BLaER1 treated with 17β-estradiol and CSF1 and Interleukin-3, amounts not matched to agents 10 nM and 100 nM (cell line): ENCODE measurements around the gene CELSR1.

Experiments used
- H3K27ac ChIP-seq, 11 experiments: shearing (Covaris generic); formaldehyde crosslinking; 2 replicates each; pipeline ENCODE4 v1.8.1; 2022
- H3K27me3 ChIP-seq, 11 experiments: shearing (Covaris generic); formaldehyde crosslinking; 2 replicates each; pipeline ENCODE4 v1.8.1; 2022
- H3K36me3 ChIP-seq, 11 experiments: shearing (Covaris generic); formaldehyde crosslinking; 2 replicates each; pipeline ENCODE4 v1.8.1; 2022
- H3K4me1 ChIP-seq, 10 experiments: shearing (Covaris generic); formaldehyde crosslinking; 2 replicates each; pipeline ENCODE4 v1.8.1; 2022
- H3K4me2 ChIP-seq, 11 experiments: shearing (Covaris generic); formaldehyde crosslinking; 2 replicates each; pipeline ENCODE4 v1.8.1; 2022
- H3K4me3 ChIP-seq, 10 experiments: shearing (Covaris generic); formaldehyde crosslinking; 2 replicates each; pipeline ENCODE4 v1.8.1; 2022
- H3K9ac ChIP-seq, 11 experiments: shearing (Covaris generic); formaldehyde crosslinking; 2 replicates each; pipeline ENCODE4 v1.8.1; 2022
- H3K9me3 ChIP-seq, 11 experiments: shearing (Covaris generic); formaldehyde crosslinking; replicated peaks in 1 of 11; 2 replicates each; pipeline ENCODE4 v1.8.1; 2022
- H4K20me1 ChIP-seq, 11 experiments: shearing (Covaris generic); formaldehyde crosslinking; 2 replicates each; pipeline ENCODE4 v1.8.1; 2022
- Cebpa-rat ChIP-seq, 11 experiments: shearing (Covaris generic); IDR thresholded peaks; 2 replicates each; pipeline ENCODE4 v1.8.1; 2022

CELSR1 gene

GRCh38 chr22:46578824-46579561 lies 41.6 kb upstream of the CELSR1 start:
- peaks cover 0 to under 1% (median 0%) of the 10 kb centered on the region in 11 experiments; a peak in 1 of 22 replicates for H3K36me3 ChIP-seq
- peaks cover 71 to 91% (median 89%) of the 10 kb centered on the region in 10 experiments for H3K4me1 ChIP-seq
- peaks cover 24 to 60% (median 51%) of the 10 kb centered on the region in 11 experiments; a peak in 20 of 22 replicates for H4K20me1 ChIP-seq
- peak overlapping the region; percentile 92 to 100 (median 98) for H3K4me2 ChIP-seq
- TF ChIP-seq Cebpa-rat (IDR thresholded peaks at IDR 0.05) = no peak
- peak overlapping the region in 8 of 11 experiments; percentile 43 to 89 (median 86); a peak in 12 of 22 replicates for H3K27ac ChIP-seq
- no peaks in the 10 kb centered on the region for H3K9me3 ChIP-seq
- H3K27me3 ChIP-seq = peaks cover 0 to 9% (median 0%) of the 10 kb centered on the region in 11 experiments; a peak in 3 of 22 replicates
- peak overlapping the region; percentile 84 to 96 (median 91); a peak in 20 of 22 replicates for H3K9ac ChIP-seq
- H3K4me3 ChIP-seq = peak overlapping the region; percentile 87 to 96 (median 89)

GRCh38 chr22:46578251-46578823 lies 40.9 kb upstream of the CELSR1 start:
- peaks cover 0 to 9% (median 0%) of the 10 kb centered on the region in 11 experiments; a peak in 3 of 22 replicates for H3K27me3 ChIP-seq
- peak overlapping the region in 8 of 11 experiments; percentile 43 to 89 (median 86); a peak in 14 of 22 replicates for H3K27ac ChIP-seq
- H3K4me3 ChIP-seq = peak overlapping the region; percentile 87 to 96 (median 89)
- H3K4me2 ChIP-seq = peak overlapping the region; percentile 92 to 100 (median 98)
- peak overlapping the region; percentile 84 to 96 (median 91) for H3K9ac ChIP-seq
- H3K9me3 ChIP-seq = no peaks in the 10 kb centered on the region
- H3K36me3 ChIP-seq = no peaks in the 10 kb centered on the region
- peaks cover 75 to 92% (median 89%) of the 10 kb centered on the region in 10 experiments for H3K4me1 ChIP-seq
- H4K20me1 ChIP-seq = peaks cover 24 to 54% (median 45%) of the 10 kb centered on the region in 11 experiments; a peak in 20 of 22 replicates
- TF ChIP-seq Cebpa-rat (IDR thresholded peaks at IDR 0.05) = no peak

DNA sequence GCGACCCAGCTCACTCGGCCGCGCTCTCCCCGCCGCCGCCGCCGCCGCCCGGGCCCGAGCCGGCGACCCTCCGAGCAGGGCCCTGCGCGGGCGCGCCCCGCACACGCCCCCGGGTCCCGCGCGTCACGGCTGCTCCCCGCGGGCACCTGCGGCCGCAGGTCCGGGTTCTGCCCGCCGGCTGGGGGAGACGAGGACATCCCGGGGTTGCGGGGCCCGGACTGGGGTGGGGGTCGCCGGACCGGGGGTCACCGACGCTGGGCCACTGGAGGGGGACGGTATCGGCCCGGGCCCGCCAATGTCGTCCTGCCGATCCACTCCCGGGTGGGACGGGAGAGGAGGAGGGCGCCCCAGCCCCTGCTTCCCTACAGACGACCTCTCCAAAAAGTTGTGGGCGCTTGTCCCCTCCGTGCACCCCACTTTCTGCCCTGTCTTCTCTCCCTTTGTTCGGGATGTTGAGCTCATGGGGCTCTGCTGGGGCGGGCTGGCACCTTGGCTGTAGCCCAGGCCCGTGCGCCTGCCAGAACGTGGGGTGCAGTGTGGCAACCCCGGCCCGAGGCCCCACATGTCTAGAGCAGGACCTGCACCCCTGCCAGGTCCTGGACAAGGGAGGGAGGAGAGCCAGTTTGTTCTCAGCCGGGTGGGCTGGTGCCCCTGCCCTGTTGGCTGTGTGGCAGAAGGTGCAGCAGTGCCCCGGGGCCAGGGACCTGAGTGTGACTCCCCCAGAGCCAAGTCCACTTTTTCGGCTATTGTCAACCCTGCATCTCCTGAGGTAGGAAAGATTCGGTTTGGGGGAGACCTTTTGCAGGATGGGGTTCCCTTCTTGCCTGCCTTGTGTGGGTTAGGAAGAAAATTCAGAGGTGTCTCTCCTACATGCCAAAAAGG lies 40.2 kb upstream of the CELSR1 start:
- H3K9me3 ChIP-seq = peaks cover 0 to 5% (median 4%) of the 10 kb centered on the region in 11 experiments; a peak in 16 of 22 replicates
- peak overlapping the region; percentile 80 to 89 (median 86) for H3K27ac ChIP-seq
- H3K27me3 ChIP-seq = peaks cover 0 to 9% (median 0%) of the 10 kb centered on the region in 11 experiments; a peak in 3 of 22 replicates
- peak overlapping the region; percentile 84 to 96 (median 91) for H3K9ac ChIP-seq
- no peak for TF ChIP-seq Cebpa-rat (IDR thresholded peaks at IDR 0.05)
- H3K4me3 ChIP-seq = peak overlapping the region; percentile 87 to 96 (median 89)
- peaks cover 24 to 50% (median 45%) of the 10 kb centered on the region in 11 experiments; a peak in 20 of 22 replicates for H4K20me1 ChIP-seq
- H3K4me1 ChIP-seq = peaks cover 69 to 90% (median 85%) of the 10 kb centered on the region in 10 experiments
- H3K36me3 ChIP-seq = no peaks in the 10 kb centered on the region
- H3K4me2 ChIP-seq = peak overlapping the region; percentile 92 to 100 (median 98)

DNA sequence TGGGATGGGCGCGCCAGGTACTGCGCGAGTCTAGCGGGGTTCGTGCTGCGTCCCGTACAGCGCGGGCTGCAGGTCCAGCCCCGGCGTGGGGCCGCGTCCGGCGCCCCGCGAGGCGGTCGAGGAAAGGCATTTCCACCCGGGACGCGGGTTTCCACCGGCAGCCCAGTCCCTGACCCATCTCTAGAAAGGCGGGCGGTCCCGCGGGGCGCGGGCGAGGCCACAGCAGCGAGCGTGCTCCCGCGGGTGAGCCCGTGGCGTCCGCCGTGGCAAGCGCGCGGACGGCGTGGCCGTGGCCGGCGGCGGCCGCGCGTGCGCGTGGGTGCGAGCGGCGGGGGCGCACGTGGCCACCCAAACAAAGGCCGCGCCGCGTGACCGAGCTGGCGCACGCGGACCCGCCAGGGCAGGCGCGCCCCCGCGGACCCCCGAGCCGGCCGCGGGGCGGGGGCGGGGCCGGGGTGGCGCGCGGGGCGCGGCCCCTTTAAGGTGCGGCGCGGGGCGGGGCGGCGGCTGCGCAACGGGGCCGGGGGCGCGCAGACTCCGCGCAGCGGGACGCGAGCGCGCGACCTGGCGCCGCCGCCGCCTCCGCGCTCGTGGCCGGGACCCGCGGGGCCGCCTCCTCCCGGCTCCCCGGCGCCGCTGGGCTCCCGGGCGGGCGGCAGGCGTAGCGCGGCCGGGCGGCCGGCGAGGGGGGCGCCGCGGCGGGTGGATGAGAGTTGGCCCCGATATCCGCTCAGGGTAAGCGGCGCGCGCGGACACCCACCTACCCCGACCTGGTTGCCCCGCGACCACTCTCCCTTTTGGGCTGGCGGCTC lies 39.3 kb upstream of the CELSR1 start:
- Histone ChIP-seq H3K9ac (peak overlapping the region; percentile 84 to 96 (median 91)), H3K4me3 (peak overlapping the region; percentile 87 to 96 (median 89)), H3K4me1 (peaks cover 60 to 81% (median 77%) of the 10 kb centered on the region in 10 experiments), H3K27ac (peak overlapping the region; percentile 80 to 89 (median 86)), H3K36me3 (0 out of 22 replicates have a peak, but pooled peaks cover 0 to 4% (median 0%) of the 10 kb centered on the region in 11 experiments), H4K20me1 (peaks cover 24 to 42% (median 36%) of the 10 kb centered on the region in 11 experiments; a peak in 20 of 22 replicates), H3K4me2 (peak overlapping the region; percentile 92 to 100 (median 98)), H3K9me3 (peaks cover 6 to 13% (median 12%) of the 10 kb centered on the region in 11 experiments), H3K27me3 (peaks cover 0 to 9% (median 0%) of the 10 kb centered on the region in 11 experiments; a peak in 3 of 22 replicates)
- TF ChIP-seq Cebpa-rat (IDR thresholded peaks at IDR 0.05) = no peak

GRCh38 chr22:46575911-46576555 lies 38.6 kb upstream of the CELSR1 start:
- H3K4me3 ChIP-seq = peak overlapping the region; percentile 87 to 96 (median 89)
- H3K4me1 ChIP-seq = peaks cover 53 to 74% (median 69%) of the 10 kb centered on the region in 10 experiments
- H3K27me3 ChIP-seq = peaks cover 0 to 9% (median 0%) of the 10 kb centered on the region in 11 experiments; a peak in 3 of 22 replicates
- H4K20me1 ChIP-seq = peaks cover 19 to 34% (median 29%) of the 10 kb centered on the region in 11 experiments; a peak in 19 of 22 replicates
- 0 out of 22 replicates have a peak, but pooled peaks cover 0 to 4% (median 0%) of the 10 kb centered on the region in 11 experiments for H3K36me3 ChIP-seq
- peaks cover 14 to 21% (median 19%) of the 10 kb centered on the region in 11 experiments for H3K9me3 ChIP-seq
- peak overlapping the region; percentile 84 to 96 (median 91); a peak in 21 of 22 replicates for H3K9ac ChIP-seq
- peak overlapping the region; percentile 85 to 100 (median 97) for H3K4me2 ChIP-seq
- H3K27ac ChIP-seq = peak overlapping the region in 10 of 11 experiments; percentile 80 to 89 (median 86); a peak in 19 of 22 replicates
- TF ChIP-seq Cebpa-rat (IDR thresholded peaks at IDR 0.05) = no peak

DNA sequence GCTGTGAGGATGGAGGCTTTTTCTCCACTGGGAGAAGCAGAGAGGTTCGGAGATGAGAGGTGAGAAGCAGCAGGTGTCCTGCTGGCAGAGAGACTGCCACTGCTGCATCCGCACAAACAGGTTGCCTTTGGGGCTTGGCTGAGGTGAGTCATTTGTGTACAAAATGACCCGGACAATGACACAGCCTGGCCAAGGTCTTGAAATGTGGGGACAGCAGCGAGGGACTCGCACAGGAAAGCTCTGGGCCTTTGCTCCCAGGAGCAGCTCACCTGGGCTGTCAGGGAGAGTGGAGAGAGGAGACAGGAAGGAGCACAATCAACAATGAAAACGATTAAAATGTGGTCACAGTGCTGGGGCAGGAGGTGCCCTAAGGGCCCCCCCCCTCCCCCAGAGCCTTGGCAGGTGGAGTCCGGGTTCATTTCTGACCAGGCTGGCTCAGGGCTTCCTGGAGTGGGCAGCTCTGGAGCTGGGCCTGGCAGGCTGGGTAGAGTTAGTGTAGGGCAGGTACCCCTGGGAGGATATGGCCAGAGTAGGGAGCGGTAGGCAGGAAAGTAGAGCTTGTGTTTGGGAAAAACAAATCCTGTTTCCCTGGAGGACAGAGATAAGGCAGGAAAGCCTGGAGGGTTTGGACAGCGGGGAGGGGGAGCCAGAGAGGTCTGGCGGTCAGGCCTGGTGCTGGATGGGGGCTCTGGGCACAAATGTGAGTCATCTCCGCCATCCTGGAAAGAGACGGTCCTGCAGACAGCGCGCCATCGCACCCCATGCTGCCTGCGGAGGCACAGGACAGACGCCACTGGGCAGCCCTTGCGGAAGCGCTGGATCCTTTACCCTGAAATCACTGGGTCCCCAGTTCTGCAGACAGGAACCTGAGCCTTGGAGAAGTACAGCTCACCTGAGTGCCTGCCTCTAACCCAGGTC lies 37.8 kb upstream of the CELSR1 start:
- Histone ChIP-seq H3K4me3 (no peak overlapping the region), H3K4me1 (peaks cover 45 to 66% (median 62%) of the 10 kb centered on the region in 10 experiments), H3K9me3 (peaks cover 18 to 29% (median 26%) of the 10 kb centered on the region in 11 experiments), H3K9ac (peak overlapping the region in 4 of 11 experiments; percentile 84 to 95 (median 88); a peak in 3 of 22 replicates), H3K27ac (no peak overlapping the region), H3K27me3 (peaks cover 0 to 9% (median 0%) of the 10 kb centered on the region in 11 experiments; a peak in 3 of 22 replicates), H3K36me3 (0 out of 22 replicates have a peak, but pooled peaks cover 0 to 4% (median 0%) of the 10 kb centered on the region in 11 experiments), H4K20me1 (peaks cover 17 to 27% (median 22%) of the 10 kb centered on the region in 11 experiments; a peak in 19 of 22 replicates), H3K4me2 (peak overlapping the region; percentile 85 to 100 (median 97); a peak in 21 of 22 replicates)
- TF ChIP-seq Cebpa-rat (IDR thresholded peaks at IDR 0.05) = no peak
